COR-L47 (cell line): ENCODE results near the gene DDX51.

ENCODE experiments used
- DNase-seq: peaks from one replicate; lab custom pipeline; 2025; lab: John Stamatoyannopoulos, UW

The DDX51 gene

DNA sequence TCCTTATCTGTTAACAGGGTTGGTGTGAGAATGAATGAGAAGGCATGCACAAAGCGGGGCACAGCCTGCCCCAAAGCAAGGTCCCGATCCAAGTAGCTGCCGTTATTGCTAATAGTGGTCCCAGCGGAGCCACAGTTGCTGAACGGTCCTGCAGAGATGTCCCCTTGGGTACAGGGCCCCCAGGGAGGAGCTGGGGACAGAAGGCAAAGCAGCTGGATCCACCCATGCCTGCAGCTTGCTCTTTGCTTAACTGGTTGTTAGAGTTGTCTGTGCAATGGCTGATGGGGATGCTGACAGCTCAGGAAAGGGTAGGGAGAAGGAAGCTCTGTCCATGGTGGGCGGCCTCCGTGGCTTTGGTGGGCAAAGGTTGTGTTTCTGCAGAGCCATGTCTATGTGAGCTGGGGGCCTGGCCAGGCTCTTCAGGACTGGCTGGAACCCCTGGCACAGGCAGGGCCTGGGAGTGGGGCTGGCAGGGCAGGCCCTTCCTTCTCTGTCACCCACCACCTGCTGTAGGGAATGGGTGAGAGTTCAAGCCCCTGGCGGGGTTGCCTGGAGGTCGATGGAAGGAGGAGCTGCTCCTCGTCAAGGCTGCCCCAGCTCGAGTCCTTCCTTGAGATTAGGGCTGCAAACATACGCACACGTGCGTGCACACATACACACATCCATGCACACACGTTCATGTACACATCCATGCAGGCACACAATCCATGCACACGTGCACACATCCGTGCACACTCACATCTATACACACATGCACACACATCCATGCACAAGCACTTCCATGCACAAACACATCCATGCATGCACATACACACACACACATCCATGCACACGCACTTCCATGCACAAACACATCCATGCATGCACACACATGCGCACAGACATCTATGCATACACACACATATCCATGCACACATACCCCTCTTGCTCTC is 35.6 kb upstream of the DDX51 start:
- DNase-seq: no peak

DNA sequence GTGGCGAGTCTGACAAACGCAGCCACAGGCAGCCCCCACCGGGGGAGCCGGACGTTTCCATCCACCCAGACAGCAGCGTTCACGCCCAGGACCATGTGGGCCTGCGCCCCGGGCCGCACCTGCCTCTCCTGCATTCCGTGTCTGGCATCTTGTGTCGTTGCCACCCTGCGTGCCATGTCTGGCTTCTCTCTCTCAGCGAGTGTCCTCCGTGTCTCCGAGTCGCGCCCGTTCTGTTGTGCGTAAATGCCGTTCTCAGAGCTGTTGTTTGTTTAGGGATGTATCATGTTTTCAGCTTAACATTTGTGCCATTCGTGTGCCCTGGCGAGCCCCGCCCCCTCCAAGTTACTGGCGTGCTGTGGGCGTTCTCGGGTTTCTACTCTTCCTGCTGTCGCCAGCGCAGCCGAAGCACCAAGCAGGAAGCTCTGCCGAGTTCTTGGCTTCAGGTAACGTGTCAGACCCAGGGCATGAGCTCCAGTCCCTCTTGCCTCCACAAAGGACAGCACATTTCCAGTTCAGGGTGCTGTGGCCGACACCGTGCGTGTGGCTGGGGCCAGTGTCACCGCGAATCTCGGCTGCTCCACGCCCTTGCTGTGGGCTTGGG is 34.8 kb upstream of the DDX51 start:
- DNase-seq: peak; percentile 48

DNA sequence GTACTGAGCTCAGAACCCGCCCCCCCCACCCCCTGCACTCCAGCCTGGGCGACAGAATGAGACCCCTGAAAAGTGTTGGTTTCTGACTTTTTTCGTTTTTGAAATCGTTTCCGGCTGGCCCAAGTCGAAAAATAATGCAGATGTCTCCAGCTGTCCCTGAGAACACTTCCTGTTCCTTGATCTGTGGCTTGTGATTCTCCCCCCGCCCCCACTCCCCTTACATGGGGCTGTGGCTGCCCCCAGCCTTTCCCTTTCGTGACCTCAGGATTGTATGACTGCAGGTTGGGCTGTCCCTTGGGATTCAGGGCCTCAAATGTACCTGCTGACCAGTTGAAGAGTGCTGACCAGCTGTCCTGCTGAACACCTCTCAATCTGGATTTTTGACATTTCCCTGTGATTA is 34.2 kb upstream of the DDX51 start:
- DNase-seq: no peak

DNA sequence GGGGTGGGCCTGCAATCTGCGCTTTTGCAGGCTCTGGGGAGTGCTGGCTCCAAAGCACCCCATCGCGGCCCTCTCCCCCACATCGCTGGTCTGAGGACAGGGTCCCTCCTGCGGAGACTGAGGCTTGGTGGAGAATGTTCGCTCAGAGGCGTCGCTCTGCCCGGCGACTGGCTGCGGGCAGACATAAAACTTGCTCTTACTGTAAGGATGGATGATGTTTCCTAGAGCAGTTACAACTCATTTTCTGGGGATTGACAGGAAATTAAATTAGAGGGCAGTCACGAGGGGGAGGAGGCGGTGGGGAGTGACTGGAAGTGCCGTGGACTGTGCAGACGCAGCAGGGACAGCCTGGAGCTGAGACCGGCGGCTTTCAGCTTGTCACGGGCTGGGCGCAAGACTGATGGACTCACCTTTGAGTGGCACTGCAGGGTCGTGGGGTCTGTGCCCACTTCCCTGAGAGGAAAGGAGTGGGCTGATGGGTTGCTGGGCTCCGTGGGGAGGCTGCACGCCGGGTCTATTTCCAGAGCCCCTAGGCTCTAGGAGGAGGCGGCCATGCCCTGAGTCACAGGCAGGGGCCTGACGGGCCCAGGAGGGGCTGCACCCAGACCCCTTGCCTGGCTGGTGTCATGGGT is 32.9 kb upstream of the DDX51 start:
- no peak for DNase-seq

DNA sequence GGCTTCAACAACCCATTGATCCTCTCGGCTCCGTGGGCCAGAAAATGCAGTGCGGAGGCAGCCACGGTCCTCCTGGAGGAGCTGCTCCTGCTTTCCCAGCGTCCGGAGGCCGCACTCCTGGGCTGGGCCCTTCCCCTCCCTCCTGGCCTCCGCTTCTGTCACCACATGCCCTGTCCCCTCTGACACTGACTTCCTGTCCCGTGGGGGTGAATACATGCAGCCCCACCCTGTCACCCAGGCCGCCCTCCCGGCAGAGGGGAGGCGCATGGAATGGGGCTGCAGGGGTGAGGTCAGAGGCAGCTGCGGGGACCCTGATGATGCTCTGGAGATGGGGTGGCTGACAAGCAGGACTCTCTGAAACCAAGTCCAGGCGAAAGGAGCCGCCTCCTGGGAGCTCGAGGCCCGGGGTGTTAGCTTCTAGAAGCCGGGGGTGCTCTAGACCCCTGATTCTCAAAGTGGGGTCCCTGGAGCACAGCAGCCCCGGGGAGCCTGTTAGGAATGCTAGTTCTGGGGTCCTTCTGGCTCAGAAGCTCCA is 32.3 kb upstream of the DDX51 start:
- DNase-seq: no peak

DNA sequence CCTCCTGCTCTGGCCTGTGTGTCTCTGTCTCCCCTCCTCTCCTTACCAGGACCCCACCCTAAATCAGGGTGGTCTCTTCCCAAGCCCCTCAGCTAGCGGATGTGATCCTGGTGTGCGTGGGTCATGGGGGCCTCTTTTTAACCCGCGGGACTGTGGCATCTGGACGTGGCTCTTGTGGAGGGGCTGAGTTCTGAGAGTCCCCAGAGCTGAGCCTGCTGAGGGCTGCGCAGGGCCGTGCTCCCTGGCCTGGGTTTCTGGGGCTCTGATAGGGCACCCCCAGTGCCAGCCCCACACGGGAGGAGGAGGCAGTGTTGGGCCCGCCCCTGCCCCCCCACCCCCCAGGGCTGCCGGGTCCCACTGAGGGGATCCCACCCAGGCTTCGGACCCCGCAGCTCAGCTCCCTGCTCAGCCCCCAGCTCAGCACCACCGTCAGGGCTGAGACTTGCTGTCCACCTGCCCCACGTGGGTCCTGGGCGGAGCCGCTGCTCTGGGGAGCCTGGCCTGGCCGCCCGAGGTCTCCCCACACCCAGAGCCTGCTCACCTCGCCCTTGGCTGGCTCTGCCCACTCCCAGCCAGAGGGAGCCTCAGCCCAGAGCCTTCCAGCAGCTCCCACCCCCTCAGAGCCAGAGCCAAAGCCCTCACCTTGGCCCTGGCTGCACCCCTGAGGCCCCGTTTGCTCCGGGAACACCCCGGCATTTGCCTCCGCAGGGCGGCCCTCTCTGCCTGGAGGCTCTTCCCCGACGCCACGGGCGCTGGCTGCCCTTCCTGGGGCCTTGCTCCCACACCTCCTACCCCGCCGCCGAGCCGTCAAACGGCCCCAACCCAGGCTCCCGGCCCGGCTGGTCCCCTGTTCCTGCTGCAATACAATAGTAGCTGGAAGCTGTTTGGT is 31.6 kb upstream of the DDX51 start:
- no peak for DNase-seq

DNA sequence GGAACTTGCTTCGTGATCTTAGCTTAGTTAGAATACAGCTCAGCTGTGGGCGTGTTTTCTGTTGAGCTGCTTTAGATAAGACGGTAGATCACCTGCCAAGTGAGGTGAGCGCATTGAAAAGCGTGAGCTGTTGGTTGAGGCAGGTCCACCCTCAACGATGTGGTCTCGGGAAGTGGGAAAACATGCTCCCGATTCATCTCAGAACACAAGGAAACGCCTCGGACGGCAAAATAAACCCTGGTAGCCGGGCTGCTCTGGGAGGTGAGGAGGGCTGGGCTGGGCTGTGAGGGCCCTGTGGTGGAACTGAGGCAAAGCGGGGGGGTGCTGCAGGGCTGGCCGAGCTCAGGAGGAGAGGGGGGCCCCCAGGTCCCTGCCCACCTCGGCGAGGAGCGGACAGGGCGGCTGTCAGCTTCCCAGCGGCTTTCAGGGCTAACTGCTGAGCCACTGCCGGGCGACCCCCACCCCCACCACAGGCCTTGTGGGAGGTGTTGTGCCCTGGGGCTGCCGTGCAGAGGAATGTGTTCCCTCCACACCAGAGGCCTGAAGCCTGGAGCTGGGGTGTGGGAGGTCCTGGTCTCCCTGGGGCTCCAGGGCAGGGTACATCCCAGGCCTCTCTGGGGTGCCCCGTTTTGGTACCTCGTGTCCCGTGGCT is 30.8 kb upstream of the DDX51 start:
- no peak for DNase-seq

DNA sequence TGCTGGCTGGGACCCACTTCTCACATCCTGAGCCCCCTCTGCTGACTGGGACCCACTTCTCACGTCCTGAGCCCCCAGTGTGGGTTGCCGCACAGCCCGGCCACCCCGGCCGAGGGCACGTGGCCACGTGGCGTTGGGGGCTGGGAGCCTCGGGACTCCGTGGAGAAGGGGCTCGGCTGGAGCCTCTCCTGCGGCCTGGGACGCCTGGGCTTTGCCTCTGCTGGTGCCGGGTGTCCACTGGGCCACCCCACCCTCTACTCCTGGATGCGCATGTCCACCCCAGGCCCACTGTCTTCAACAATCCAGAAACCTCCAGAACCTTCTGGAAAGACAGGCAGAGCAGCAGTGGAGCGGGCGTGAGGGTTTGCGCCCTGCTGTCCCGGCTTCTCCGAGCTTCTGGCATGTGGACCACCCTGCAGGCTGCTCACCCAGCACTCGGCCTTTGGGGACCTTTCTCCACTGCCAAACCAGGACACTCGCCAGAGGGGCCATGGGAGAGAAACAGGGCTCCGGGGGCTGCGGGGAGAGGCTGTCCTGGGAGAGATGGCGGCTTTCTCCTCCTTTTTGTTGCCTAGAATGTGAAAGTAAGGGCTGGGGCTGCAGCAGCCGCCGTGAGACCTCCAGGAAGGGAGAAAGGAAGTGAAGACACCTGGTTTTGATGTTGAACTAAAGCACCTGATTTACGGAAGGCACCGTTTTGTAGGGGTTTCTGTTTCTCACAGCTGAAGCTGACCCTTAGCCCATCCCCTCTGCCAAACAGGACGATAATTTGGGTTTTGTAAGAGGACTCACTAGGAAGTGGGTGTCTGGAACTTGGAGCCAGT is 30.1 kb upstream of the DDX51 start:
- DNase-seq: no peak

DNA sequence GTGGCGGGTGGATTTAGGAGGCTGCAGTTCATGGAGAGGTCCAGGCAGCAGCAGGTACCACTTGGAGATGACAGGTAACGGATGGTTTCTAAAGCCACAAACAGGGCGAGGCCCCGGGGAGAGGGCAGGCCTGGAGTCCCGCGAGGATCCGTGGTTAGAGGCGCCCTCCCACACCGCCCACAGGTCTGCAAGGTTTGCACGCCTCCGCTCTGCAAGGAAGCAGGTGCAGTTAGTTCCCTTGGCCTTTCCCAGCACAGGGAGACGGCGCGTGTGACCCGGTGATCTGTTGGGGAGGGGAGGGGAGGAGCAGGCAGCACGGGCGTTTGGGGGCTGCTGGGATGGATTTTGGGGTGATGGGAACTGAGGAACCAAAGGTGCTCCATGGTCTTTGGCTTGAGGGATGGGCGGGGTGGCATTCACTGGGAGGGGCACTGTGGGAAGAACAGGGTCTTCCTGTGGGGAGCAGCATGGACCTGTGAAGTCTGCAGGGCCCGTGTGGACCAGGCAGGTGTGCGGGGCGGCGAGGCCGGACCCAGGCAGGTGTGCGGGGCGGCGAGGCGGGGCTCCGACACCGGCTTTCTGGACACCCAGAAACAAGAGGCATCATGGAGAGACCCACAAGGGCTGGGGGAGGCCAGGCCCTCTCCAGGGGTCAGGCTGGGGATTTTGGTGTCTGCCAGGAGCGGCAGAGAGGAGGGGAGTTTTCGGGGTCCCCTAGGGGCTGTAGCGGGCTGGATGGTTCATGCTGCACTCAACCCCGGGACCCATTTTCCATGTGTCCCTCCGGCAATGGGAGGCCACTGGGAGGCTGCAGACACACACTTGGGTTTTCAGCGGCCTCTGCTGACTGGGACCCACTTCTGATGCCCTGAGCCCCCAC is 29.3 kb upstream of the DDX51 start:
- DNase-seq: no peak

DNA sequence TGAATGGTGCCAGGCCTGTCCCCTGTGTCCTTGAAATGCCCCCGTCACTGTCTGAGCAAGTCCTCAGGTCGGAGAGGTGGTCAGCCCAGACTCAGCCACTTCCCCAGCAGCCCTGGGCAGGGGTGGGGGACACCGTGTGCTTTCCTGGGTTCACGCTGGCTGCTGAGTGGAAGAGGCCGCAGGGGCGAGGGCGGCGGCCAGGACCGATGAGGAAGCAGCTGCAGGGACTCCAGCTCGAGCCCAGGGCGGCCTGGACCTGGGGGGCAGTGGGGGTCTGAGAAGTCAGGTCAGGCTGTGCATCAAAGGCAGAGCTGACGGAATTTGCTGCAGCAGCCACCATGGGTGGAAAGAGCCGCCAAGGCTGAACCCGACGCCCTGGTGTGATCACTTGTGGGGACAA is 28.5 kb upstream of the DDX51 start:
- DNase-seq: no peak

DNA sequence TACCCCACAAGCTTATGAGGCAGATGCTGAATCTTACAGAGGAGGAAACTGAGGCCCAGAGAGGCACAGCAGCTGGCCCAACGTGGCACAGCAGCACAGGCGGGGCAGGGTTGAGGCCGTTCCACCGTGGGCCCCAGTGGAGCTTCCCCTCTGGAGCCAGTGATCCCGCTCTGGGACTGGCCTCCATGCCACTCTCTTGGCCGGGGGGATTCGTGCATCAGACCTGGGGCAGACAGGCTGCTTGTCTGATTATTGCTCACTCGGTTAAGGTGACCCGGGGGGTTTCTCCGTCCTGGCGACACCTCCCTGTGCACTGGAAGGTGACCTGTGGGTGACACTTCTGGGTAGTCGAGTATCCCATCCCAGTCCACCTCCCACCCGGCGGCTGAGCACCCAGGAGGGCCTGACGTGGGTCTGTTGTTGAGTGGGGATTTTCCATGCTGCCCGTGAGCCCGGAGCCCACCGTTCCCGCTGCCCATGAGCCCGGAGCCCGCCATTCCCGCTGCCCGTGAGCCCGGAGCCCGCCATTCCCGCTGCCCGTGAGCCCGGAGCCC is 27.9 kb upstream of the DDX51 start:
- no peak for DNase-seq

DNA sequence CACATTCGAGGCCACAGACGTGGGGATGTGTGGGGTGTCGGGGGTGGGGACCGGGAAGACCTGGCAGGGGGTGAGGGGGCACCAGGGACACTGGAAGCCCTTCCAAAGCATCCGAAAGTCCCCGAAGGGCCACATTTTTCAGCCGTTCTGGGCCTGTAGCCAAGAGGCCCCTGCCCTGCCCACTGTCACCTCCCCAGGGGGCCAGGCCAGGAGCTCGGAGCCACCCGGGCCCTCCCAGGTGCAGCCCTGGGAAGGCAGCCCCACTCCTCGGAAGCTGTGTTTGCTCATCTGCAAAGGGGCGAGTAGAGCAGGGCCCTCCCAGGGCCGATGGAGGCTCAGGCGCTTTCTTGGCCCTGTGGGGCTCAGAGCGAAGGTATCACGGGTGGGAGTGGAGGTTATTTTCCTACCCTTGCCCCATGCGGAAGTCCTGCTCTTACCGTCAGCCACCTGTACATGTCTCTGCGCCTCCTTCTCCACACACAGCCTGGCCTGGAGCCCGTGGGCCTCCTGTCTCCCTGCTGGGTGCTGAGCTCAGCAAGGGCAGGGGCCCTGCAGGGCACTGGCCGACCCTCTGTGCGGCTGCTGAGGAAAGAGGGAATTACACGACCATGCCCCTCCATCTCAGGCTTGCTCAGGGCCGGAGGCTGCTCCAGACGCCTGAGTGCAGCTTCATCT is 27.3 kb upstream of the DDX51 start:
- no peak for DNase-seq

DNA sequence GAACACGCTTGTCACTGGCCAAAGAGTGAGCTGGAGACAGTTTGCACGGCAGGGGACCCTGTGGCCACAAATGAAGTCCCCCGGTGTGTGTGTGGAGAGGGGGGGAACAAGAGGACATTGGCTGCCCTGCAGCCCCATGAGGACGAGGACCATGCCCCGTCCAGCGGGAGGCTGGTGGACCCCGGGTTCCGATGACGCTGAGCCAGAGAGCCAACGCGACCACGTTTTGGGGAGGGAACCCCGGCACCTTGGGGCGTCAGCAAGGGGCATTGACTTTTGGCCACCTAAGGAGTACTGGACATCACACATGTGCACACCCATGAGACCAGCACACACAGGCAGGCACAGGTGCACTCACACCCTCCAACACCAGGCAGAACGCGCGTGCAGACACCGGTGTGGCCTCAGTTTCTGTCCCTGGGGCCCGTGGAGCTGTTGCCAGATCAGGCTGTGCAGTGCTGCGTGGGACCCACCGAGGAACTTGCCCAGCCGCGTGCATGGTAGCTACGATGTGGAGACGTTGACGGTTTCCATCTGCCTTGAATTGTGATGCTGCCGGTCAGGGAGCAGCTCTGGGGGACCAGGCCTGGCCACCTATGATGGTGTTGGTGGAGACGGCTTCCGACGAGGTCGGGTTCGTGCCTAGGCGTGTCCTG is 26.6 kb upstream of the DDX51 start:
- no peak for DNase-seq

DNA sequence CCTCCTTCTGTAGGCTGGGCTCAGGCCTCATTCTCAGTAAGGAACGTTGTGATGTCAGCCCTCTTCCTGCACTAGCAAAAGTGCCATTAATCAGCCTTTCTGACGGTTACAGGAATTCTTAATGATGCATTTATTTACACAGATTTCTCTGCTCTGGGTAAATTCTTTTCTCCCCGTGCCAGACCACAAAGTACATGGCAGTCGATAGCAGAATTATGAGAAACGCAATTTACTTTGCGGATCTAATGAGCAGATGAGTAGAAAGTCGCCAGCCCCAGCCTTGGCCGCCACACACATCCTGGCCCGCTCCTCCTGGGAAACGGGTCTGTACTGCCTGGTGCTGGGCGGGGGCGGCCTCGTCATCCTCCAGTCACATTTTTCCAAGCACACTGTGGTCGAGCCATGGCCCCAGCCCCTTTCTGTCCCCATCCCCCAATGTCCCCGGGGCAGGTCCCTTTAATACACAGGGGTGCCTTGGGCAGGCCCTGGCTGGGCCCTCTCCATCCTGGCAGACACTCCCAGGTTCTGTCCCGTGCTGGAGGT is 26.0 kb upstream of the DDX51 start:
- DNase-seq: no peak

DNA sequence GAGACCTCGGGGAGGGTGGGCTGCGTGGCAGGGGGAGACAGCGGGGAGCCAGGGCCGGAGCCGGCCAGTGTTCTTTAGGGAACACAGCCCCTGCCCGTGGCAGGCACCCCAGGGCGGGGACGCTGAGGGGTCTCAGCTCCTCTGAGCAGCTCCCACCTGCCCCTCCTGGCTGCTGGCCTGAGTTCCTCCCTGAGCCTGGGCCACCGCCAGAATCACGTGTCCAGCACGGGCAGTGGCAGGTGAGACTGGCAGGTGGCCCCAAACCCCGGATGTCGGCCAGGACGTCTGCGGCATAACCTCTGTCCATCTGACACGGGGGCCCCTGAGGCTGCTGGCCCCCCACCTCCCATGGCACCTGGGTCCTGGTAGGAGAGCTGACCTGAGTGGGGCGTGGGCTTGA is 25.3 kb upstream of the DDX51 start:
- no peak for DNase-seq

DNA sequence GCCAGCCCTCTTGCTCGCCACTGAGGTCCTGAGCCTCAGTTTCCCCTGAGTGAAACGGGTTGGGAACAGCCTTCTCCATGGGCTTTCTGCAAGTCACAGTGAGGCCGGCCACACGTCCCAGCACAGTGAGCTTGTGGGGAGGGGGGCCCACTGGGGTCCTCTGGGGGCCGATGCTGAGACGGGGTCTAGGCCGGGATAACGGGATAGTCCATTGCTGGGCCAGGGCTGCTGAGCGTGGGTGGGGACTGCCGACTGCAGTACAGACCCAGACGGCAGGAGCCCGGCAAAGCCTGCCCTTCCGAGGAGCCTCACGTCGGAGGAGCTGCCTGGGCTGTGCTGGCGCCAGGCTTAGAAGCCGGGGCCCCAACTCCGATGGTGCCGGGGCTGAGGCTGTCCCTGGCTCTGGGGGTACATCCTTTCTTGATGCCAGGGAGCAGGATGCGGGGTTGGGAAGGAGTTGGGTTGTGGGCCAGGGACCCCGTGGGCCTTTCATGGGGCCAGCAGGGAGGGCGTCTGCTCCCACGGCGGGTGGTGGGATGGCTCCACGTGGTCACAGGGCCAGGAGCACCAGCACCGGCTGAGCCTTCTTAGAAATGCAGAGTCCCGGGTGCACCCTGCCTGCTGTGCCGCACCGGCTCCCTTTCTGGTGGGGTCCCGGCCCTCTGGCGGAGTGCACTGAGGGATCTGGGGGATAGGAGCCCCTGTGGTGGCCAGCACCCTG is 24.4 kb upstream of the DDX51 start:
- no peak for DNase-seq
